Neutrophil (primary cell): ENCODE measurements around the gene RIMBP2.

ENCODE experiments used
- H3K27ac ChIP-seq: fragments of 200-600 bp; sonication (generic); 2 replicates; pipeline ENCODE4 v1.5.1; 2016; ENCODE audit warnings: mild to moderate bottlenecking, moderate library complexity
- H3K27me3 ChIP-seq: fragments of 200-600 bp; sonication (generic); 2 replicates; pipeline ENCODE4 v1.6.0; 2016; ENCODE audit warnings: mild to moderate bottlenecking
- H3K36me3 ChIP-seq: fragments of 200-600 bp; sonication (generic); 2 replicates; pipeline ENCODE4 v1.5.1; 2017
- H3K4me1 ChIP-seq, 2 experiments: fragments of 200-600 bp in 1 of 2; sonication (generic) in 1 of 2; 1 replicate in 1 of 2; 2 replicates in 1 of 2; pipeline versions ENCODE4 v1.5.1 to v1.6.1; 2013 to 2016; ENCODE audit warnings: low read depth in 1 of 2, low read length in 1 of 2, mild to moderate bottlenecking in 1 of 2, moderate library complexity in 1 of 2; ENCODE audit not compliant: control insufficient read depth in 1 of 2, insufficient read depth in 1 of 2
- H3K4me3 ChIP-seq, 2 experiments: fragments of 200-600 bp in 1 of 2; sonication (generic) in 1 of 2; 1 replicate in 1 of 2; 2 replicates in 1 of 2; pipeline ENCODE4 v1.5.1; 2013 to 2016; ENCODE audit warnings: low read depth in 1 of 2, low read length in 1 of 2, mild to moderate bottlenecking in 1 of 2, moderate library complexity in 1 of 2
- H3K9me3 ChIP-seq: fragments of 200-600 bp; sonication (generic); 2 replicates; pipeline ENCODE4 v1.5.1; 2016
- CTCF ChIP-seq: fragments of 200-600 bp; sonication (generic); IDR thresholded peaks from 2 replicates; pipeline ENCODE4 v1.5.1; 2016; ENCODE audit warnings: antibody characterized with exemption

RIMBP2 gene

GRCh38 chr12:130441771-130442760 is 274.0 kb downstream of the RIMBP2 start:
- H3K4me1 ChIP-seq: no peaks in the 10 kb centered on the region
- no peak overlapping the region for H3K4me3 ChIP-seq
- no peaks in the 10 kb centered on the region for H3K27me3 ChIP-seq
- H3K27ac ChIP-seq: no peak overlapping the region
- H3K9me3 ChIP-seq: no peaks in the 10 kb centered on the region
- no peaks in the 10 kb centered on the region for H3K36me3 ChIP-seq
- no peak for TF ChIP-seq CTCF

GRCh38 chr12:130440411-130441080 is 275.6 kb downstream of the RIMBP2 start:
- no peaks in the 10 kb centered on the region for H3K27me3 ChIP-seq
- TF ChIP-seq CTCF: no peak
- no peak overlapping the region for H3K27ac ChIP-seq
- H3K4me1 ChIP-seq: no peaks in the 10 kb centered on the region
- H3K36me3 ChIP-seq: no peaks in the 10 kb centered on the region
- H3K4me3 ChIP-seq: no peak overlapping the region
- H3K9me3 ChIP-seq: no peaks in the 10 kb centered on the region

GRCh38 chr12:130439250-130439649 is 276.8 kb downstream of the RIMBP2 start:
- Histone ChIP-seq H3K36me3 (no peaks in the 10 kb centered on the region), H3K4me3 (no peak overlapping the region), H3K4me1 (no peaks in the 10 kb centered on the region), H3K27ac (no peak overlapping the region), H3K9me3 (no peaks in the 10 kb centered on the region), H3K27me3 (no peaks in the 10 kb centered on the region)
- TF ChIP-seq CTCF: no peak

GRCh38 chr12:130438711-130439110 is 277.4 kb downstream of the RIMBP2 start:
- no peak for TF ChIP-seq CTCF
- H3K27ac ChIP-seq: no peak overlapping the region
- no peaks in the 10 kb centered on the region for H3K4me1 ChIP-seq
- H3K27me3 ChIP-seq: no peaks in the 10 kb centered on the region
- no peaks in the 10 kb centered on the region for H3K9me3 ChIP-seq
- H3K4me3 ChIP-seq: no peak overlapping the region
- no peaks in the 10 kb centered on the region for H3K36me3 ChIP-seq

GRCh38 chr12:130438243-130438620 is 277.9 kb downstream of the RIMBP2 start:
- H3K27ac ChIP-seq: no peak overlapping the region
- H3K36me3 ChIP-seq: no peaks in the 10 kb centered on the region
- H3K4me1 ChIP-seq: no peaks in the 10 kb centered on the region
- H3K4me3 ChIP-seq: no peak overlapping the region
- H3K9me3 ChIP-seq: no peaks in the 10 kb centered on the region
- TF ChIP-seq CTCF: no peak
- no peaks in the 10 kb centered on the region for H3K27me3 ChIP-seq
